Measurements from ENCODE around the gene NUPR2. TPM values are rescaled to one million over a fixed set of nuclear protein-coding genes. Genes with fewer than 3 reads are reported as not detected.

NUPR2 gene
- total RNA-seq, 1 experiment from 2014 or later, result not detected

DNA sequence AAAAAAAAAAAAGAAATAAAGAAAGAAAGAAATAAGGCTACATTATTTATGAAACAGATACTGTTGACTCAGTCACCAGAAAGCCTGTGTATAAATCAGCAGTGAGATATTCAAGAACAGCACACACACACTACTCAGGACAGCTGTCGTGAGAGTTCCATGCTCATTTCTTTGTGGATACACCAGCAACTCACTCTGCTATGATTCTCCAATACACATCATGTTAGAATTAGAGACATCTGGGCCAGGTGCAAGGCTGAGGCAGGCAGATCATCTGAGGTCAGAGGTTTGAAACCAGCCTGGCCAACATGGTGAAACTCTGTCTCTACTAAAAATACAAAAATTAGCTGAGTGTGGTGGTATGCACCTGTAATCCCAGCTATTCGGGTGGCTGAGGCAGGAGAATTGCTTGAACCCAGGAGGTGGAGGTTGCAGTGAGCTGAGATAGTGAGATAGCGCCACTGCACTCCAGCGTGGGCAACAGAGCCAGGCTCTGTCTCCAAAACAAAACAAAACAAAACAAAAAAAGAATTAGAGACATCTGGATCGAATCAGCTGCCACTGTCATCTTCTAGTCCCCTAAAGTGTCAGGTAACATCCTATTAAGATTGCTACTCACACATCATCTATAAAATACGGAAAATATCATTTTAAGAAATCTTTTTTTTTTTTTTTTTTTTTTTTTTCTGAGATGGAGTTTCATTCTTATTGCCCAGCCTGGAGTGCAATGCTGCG, 11.2 kb upstream of the NUPR2 start:
- CTCF ChIA-PET, result no interaction called here
- Histone ChIP-seq H3K4me1 (no peaks in the 10 kb centered on the region), H3K36me3 (ENCODE audit: control insufficient read depth, insufficient read depth, low read length) (no peaks in the 10 kb centered on the region), H3K4me3 (ENCODE audit: low read depth, low read length) (no peak overlapping the region), H3K27me3 (replicated peaks; ENCODE audit: control insufficient read depth, insufficient read depth, low read length) (no peaks in the 10 kb centered on the region), H3K9me3 (no peaks in the 10 kb centered on the region)
- DNase-seq, result no peak
- POLR2A ChIA-PET, result no interaction called here
- Mint-ChIP-seq H3K36me3 (ENCODE audit: insufficient read depth, unreplicated experiment) (no peaks in the 10 kb centered on the region), H3K27ac (ENCODE audit: unreplicated experiment) (no peak overlapping the region), H3K4me1 (ENCODE audit: low read depth, unreplicated experiment) (no peaks in the 10 kb centered on the region), H3K4me3 (ENCODE audit: unreplicated experiment) (no peak overlapping the region), H3K9me3 (ENCODE audit: unreplicated experiment) (peaks cover 10% of the 10 kb centered on the region), H3K27me3 (ENCODE audit: insufficient read depth, unreplicated experiment) (no peaks in the 10 kb centered on the region)
- no peak for TF ChIP-seq CTCF (IDR thresholded peaks at IDR 0.05; ENCODE audit: insufficient read depth in 1 of 2, low read depth in 1 of 2, low read length in 1 of 2, severe bottlenecking in 1 of 2, unreplicated experiment in 1 of 2)
- no TSS peak for BruUV-seq (replicated peaks)
- intact Hi-C loops (cut with micrococcal nuclease; ENCODE audit: unreplicated experiment), result no loop called here

GRCh38 chr7:56125831-56126230, 9.6 kb upstream of the NUPR2 start:
- no peak for TF ChIP-seq CTCF (IDR thresholded peaks at IDR 0.05; ENCODE audit: insufficient read depth in 1 of 2, low read depth in 1 of 2, low read length in 1 of 2, severe bottlenecking in 1 of 2, unreplicated experiment in 1 of 2)
- H3K27me3 Mint-ChIP-seq (ENCODE audit: insufficient read depth, unreplicated experiment), result no peaks in the 10 kb centered on the region
- Histone ChIP-seq H3K9me3 (no peaks in the 10 kb centered on the region), H3K27me3 (replicated peaks; ENCODE audit: control insufficient read depth, insufficient read depth, low read length) (no peaks in the 10 kb centered on the region), H3K4me3 (ENCODE audit: low read depth, low read length) (no peak overlapping the region), H3K4me1 (no peaks in the 10 kb centered on the region), H3K36me3 (ENCODE audit: control insufficient read depth, insufficient read depth, low read length) (no peaks in the 10 kb centered on the region)
- no peak overlapping the region for H3K4me3 Mint-ChIP-seq (ENCODE audit: unreplicated experiment)
- BruUV-seq (replicated peaks), result no TSS peak
- intact Hi-C loops (cut with micrococcal nuclease; ENCODE audit: unreplicated experiment), result no loop called here
- ChIA-PET POLR2A (no interaction called here), CTCF (no interaction called here)
- no peak for DNase-seq
- no peaks in the 10 kb centered on the region for H3K4me1 Mint-ChIP-seq (ENCODE audit: low read depth, unreplicated experiment)
- no peaks in the 10 kb centered on the region for H3K36me3 Mint-ChIP-seq (ENCODE audit: insufficient read depth, unreplicated experiment)
- H3K27ac Mint-ChIP-seq (ENCODE audit: unreplicated experiment), result no peak overlapping the region
- peaks cover 10% of the 10 kb centered on the region for H3K9me3 Mint-ChIP-seq (ENCODE audit: unreplicated experiment)

DNA sequence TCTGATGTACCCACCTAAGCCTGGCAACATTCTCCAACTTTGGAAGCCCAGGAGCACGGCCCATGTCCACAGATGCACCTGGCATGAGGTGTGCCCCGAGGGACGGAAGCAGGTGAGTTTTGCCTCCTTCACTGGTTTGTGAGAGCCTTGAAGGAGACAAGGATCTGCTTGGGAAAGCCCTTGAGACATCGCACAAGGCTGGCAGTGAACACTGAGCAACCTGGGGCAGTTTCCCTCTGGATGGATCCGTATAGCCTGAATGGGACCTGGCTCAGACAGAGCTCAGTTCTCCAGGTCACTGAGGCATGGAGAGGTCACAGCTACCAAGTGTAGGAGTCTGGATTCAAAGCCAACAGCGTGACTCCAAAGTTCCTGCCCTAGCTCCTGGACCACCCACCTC, 8.8 kb upstream of the NUPR2 start:
- no peak overlapping the region for H3K4me3 ChIP-seq (ENCODE audit: low read depth, low read length)
- Mint-ChIP-seq H3K27me3 (ENCODE audit: insufficient read depth, unreplicated experiment) (no peaks in the 10 kb centered on the region), H3K4me1 (ENCODE audit: low read depth, unreplicated experiment) (no peaks in the 10 kb centered on the region), H3K36me3 (ENCODE audit: insufficient read depth, unreplicated experiment) (no peaks in the 10 kb centered on the region), H3K9me3 (ENCODE audit: unreplicated experiment) (peaks cover 10% of the 10 kb centered on the region), H3K4me3 (ENCODE audit: unreplicated experiment) (no peak overlapping the region), H3K27ac (ENCODE audit: unreplicated experiment) (no peak overlapping the region)
- no peak for TF ChIP-seq CTCF (IDR thresholded peaks at IDR 0.05; ENCODE audit: insufficient read depth in 1 of 2, low read depth in 1 of 2, low read length in 1 of 2, severe bottlenecking in 1 of 2, unreplicated experiment in 1 of 2)
- no TSS peak for BruUV-seq (replicated peaks)
- ChIA-PET POLR2A (no interaction called here), CTCF (no interaction called here)
- no peaks in the 10 kb centered on the region for H3K4me1 ChIP-seq
- no peak for DNase-seq
- no peaks in the 10 kb centered on the region for H3K36me3 ChIP-seq (ENCODE audit: control insufficient read depth, insufficient read depth, low read length)
- H3K27me3 ChIP-seq (replicated peaks; ENCODE audit: control insufficient read depth, insufficient read depth, low read length), result no peaks in the 10 kb centered on the region
- H3K9me3 ChIP-seq, result no peaks in the 10 kb centered on the region
- intact Hi-C loops (cut with micrococcal nuclease; ENCODE audit: unreplicated experiment), result no loop called here

All from Caco-2 (cell line).